Esophagus squamous epithelium (tissue), 5 donors: ENCODE results near the gene GALNT3. TPM values are rescaled to one million over a fixed set of nuclear protein-coding genes. Genes with fewer than 3 reads are reported as not detected.

Source experiments
- DNase-seq: peaks from one replicate; lab custom pipeline; 2025; lab: John Stamatoyannopoulos, UW
- H3K27ac ChIP-seq, 4 donors: fragments of 200-600 bp; sonication (generic); one replicate each; pipeline ENCODE4 v1.5.1; 2016 to 2019; ENCODE audit warnings: mild to moderate bottlenecking in 1 of 4
- H3K27me3 ChIP-seq, 4 donors: fragments of 200-600 bp; sonication (generic); 1 replicate in 3 of 4; 2 replicates in 1 of 4; pipeline versions ENCODE4 v1.5.1 to v1.6.0; 2017 to 2021; ENCODE audit warnings: antibody characterized with exemption in 1 of 4
- H3K36me3 ChIP-seq, 3 donors: fragments of 200-600 bp; sonication (generic); one replicate each; pipeline ENCODE4 v1.5.1; 2016 to 2019
- H3K4me1 ChIP-seq, 3 donors: fragments of 200-600 bp; sonication (generic); one replicate each; pipeline ENCODE4 v1.5.1; 2017 to 2019
- H3K4me3 ChIP-seq, 4 donors: fragments of 200-600 bp; sonication (generic); 1 replicate in 3 of 4; 2 replicates in 1 of 4; pipeline ENCODE4 v1.5.1; 2016 to 2019; ENCODE audit warnings: mild to moderate bottlenecking in 2 of 4, moderate library complexity in 1 of 4
- H3K9me3 ChIP-seq, 3 donors: fragments of 200-600 bp; sonication (generic); one replicate each; pipeline ENCODE4 v1.5.1; 2016 to 2019
- POLR2A ChIP-seq, 4 donors: fragments of 450-650 bp; IDR thresholded peaks; one replicate each; pipeline ENCODE4 v1.6.1; 2017; ENCODE audit warnings: antibody characterized with exemption in 4 of 4, mild to moderate bottlenecking in 4 of 4, moderate library complexity in 3 of 4
- WGBS, 2 donors: methylation state at CpG; one replicate each; pipeline ENCODE4 v1.1.5; 2018; 5-methylcytosine and 5-hydroxymethylcytosine counted together
- intact Hi-C: fragments of 100-400 bp; cut with DNase I; formaldehyde crosslinking; loops from one replicate; pipeline ENCODE4 v1.15.0; 2022
- total RNA-seq, 4 donors: library from RNA; depleted of rRNA; stranded (reverse); fragments of >200 nt; gene quantifications; one replicate each; pipeline ENCODE4 v1.1.0, GENCODE V29; 2016
- TF ChIP-seq, protein P1 (sequence below), 6 experiments: fragments of 450-650 bp in 4 of 6; fragments of 200-600 bp in 2 of 6; sonication (generic) in 2 of 6; IDR thresholded peaks; one replicate each; pipeline ENCODE4 v1.5.1; 2016 to 2019; ENCODE audit warnings: antibody characterized with exemption in 6 of 6, mild to moderate bottlenecking in 4 of 6, moderate library complexity in 4 of 6
- donor health status: DM: yes; HTN: yes; CAD: no.

The GALNT3 gene
- total RNA-seq, 4 donors from 2014 or later, result 28.4 to 76.0 (median 43.3) TPM

DNA sequence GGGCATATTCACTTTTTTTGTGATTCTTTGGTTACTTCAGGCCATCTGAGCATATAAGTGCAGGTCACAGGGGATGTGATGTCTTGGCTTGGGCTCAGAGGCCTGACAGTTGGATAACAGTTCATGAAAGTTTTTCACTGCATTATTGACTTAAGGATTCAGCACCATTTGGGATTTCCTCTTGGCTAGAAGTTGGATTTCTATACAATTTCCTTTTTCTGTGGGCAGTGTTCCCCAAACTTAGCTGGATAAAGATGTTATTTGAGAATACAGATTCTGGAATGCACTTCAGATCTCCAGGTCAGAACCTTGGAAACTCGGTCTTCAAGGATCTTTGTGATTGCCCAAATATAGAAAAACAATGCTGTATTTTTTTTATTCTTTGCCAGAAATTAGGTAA, 78.0 kb downstream of the GALNT3 start:
- intact Hi-C loops, result no loop called here
- Histone ChIP-seq H3K27me3 (no peaks in the 10 kb centered on the region), H3K4me1 (no peaks in the 10 kb centered on the region), H3K9me3 (no peaks in the 10 kb centered on the region), H3K27ac (no peak overlapping the region), H3K4me3 (no peak overlapping the region), H3K36me3 (no peaks in the 10 kb centered on the region)
- 58 to 83% methylated on average over 1 of the region's 1 CpG for WGBS, 2 donors
- DNase-seq, result no peak
- TF ChIP-seq, protein P1, sequence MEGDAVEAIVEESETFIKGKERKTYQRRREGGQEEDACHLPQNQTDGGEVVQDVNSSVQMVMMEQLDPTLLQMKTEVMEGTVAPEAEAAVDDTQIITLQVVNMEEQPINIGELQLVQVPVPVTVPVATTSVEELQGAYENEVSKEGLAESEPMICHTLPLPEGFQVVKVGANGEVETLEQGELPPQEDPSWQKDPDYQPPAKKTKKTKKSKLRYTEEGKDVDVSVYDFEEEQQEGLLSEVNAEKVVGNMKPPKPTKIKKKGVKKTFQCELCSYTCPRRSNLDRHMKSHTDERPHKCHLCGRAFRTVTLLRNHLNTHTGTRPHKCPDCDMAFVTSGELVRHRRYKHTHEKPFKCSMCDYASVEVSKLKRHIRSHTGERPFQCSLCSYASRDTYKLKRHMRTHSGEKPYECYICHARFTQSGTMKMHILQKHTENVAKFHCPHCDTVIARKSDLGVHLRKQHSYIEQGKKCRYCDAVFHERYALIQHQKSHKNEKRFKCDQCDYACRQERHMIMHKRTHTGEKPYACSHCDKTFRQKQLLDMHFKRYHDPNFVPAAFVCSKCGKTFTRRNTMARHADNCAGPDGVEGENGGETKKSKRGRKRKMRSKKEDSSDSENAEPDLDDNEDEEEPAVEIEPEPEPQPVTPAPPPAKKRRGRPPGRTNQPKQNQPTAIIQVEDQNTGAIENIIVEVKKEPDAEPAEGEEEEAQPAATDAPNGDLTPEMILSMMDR (IDR thresholded peaks at IDR 0.05), result no peak
- no peak for TF ChIP-seq POLR2A (IDR thresholded peaks at IDR 0.05)

DNA sequence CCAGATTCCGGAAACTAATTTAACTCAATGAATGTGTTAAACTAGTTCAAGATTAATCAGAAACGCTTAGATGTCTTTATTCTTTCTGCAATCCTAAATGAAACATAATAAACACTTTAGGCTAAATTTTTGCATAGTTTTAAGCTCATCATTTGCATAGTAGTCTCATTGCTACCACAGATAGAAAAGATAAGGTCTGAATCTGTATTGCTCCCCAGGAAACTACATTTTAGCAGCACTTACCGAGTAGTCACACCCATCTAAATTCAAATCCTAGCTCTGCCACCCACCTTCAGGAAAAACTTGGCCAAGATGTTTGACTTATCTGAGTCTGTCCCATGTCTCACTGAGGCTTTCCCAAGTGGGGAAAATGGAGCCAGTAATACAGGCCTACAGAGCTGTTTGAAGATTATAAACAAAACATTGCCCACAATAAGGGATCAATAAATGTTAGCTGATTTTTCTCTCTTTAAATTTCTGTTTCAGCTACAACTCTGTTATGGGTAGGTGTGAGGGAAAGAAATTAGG, 87.0 kb downstream of the GALNT3 start:
- H3K27ac ChIP-seq, result no peak overlapping the region
- H3K4me1 ChIP-seq, result no peaks in the 10 kb centered on the region
- H3K4me3 ChIP-seq, result no peak overlapping the region
- TF ChIP-seq POLR2A (IDR thresholded peaks at IDR 0.05), result no peak
- TF ChIP-seq, protein P1 (IDR thresholded peaks at IDR 0.05), result no peak
- WGBS, 2 donors, result 85 to 86% methylated on average over 3 of the region's 3 CpGs
- H3K9me3 ChIP-seq, result no peaks in the 10 kb centered on the region
- DNase-seq, result no peak
- H3K27me3 ChIP-seq, result no peaks in the 10 kb centered on the region
- H3K36me3 ChIP-seq, result no peaks in the 10 kb centered on the region
- intact Hi-C loops, result no loop called here

DNA sequence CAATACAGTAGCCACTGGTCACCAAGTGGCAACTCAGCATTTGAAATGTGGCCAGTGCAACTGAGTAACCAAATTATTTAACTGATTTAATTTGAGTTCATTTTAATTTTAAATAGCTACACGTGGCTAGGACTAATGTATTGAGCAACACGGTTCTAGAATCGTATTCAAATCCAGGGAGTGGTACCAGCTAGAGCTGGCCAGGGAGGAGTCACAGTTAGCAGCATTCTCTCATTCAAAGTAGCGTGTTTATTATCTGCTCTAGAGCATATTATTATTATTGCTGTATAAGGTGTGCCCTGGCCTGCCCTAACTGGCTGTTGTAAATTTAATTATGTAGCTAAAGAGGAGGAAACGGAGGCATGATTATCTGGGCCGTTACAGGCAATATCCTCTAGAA, 92.9 kb downstream of the GALNT3 start:
- no peaks in the 10 kb centered on the region for H3K36me3 ChIP-seq
- WGBS, 2 donors, result 51 to 65% methylated on average over 6 of the region's 6 CpGs
- no peak for DNase-seq
- H3K4me1 ChIP-seq, result no peaks in the 10 kb centered on the region
- H3K9me3 ChIP-seq, result no peaks in the 10 kb centered on the region
- no peak overlapping the region for H3K27ac ChIP-seq
- TF ChIP-seq, protein P1 (IDR thresholded peaks at IDR 0.05), result no peak
- TF ChIP-seq POLR2A (IDR thresholded peaks at IDR 0.05), result no peak
- intact Hi-C loops, result no loop called here
- no peak overlapping the region for H3K4me3 ChIP-seq
- no peaks in the 10 kb centered on the region for H3K27me3 ChIP-seq

DNA sequence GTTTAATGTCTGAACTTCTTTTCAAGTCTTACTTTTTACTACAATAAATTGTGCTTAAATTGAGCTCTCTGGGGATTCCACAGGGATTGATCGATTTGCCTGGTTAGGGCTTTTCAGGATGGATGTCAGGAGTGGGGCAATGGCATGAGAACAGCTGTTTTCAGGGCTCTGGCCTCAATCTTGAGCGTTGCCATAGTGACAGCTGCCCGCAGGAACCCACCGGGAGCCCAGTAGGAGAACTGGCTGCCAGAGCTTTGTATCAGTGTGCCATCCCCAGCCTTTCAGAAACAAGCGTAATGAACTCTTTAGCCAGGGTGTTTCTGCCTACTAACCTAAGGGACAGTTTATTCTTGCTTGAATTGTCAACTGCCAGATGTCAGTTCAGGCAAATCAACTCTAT, 93.5 kb downstream of the GALNT3 start:
- H3K4me1 ChIP-seq, result no peaks in the 10 kb centered on the region
- intact Hi-C loops, result no loop called here
- WGBS, 2 donors, result 81 to 87% methylated on average over 5 of the region's 5 CpGs
- TF ChIP-seq POLR2A (IDR thresholded peaks at IDR 0.05), result no peak
- TF ChIP-seq, protein P1 (IDR thresholded peaks at IDR 0.05), result no peak
- no peaks in the 10 kb centered on the region for H3K27me3 ChIP-seq
- H3K4me3 ChIP-seq, result no peak overlapping the region
- H3K27ac ChIP-seq, result no peak overlapping the region
- no peaks in the 10 kb centered on the region for H3K9me3 ChIP-seq
- DNase-seq, result no peak
- H3K36me3 ChIP-seq, result no peaks in the 10 kb centered on the region

DNA sequence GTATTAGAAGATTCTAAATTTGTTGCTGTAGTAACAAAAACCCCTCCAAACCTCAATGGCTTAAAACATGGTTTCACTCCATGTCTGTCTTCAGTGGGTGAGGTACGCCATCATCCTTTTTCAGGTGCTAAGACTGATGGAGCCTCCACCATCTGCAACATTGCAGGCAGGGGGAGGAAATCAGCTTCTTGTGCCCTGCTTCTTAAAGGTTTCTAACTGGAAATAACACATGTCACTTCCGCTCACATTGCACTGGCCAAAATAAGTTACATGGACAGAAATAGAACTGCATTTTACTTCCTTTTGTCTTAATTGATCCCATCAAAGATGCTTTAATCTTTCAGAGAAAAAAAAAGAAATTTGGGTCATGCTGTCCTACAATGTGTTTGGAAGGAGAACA, 94.1 kb downstream of the GALNT3 start:
- intact Hi-C loops, result loop anchor here (10.0 kb wide), 1 partner anchor 295 kb away; no protein-coding TSS in a partner anchor

More for the DNA sequence above, 94.1 kb downstream of the GALNT3 start:
- no peak overlapping the region for H3K27ac ChIP-seq
- DNase-seq, result no peak
- no peak overlapping the region for H3K4me3 ChIP-seq
- no peaks in the 10 kb centered on the region for H3K9me3 ChIP-seq
- WGBS, 2 donors, result 86 to 95% methylated on average over 2 of the region's 2 CpGs
- TF ChIP-seq POLR2A (IDR thresholded peaks at IDR 0.05), result no peak
- TF ChIP-seq, protein P1 (IDR thresholded peaks at IDR 0.05), result no peak
- no peaks in the 10 kb centered on the region for H3K27me3 ChIP-seq
- H3K36me3 ChIP-seq, result no peaks in the 10 kb centered on the region
- no peaks in the 10 kb centered on the region for H3K4me1 ChIP-seq
